OCI-LY1 (cell line): Measurements from ENCODE around the gene JMJD4.
"Not testable (repeated sequence)": the region's sequence is repeated elsewhere in the genome, so short reads cannot be mapped to it uniquely, and the experiment has no call there.

Experiments
- H2AFZ ChIP-seq: fragments of 200-600 bp; sonication (generic), shearing (Covaris generic); 2 replicates; pipeline ENCODE4 v1.6.0; 2014; ENCODE audit warnings: antibody characterized with exemption, mild to moderate bottlenecking, low read length
- H3F3A ChIP-seq: fragments of 200-600 bp; sonication (generic), shearing (Covaris generic); 2 replicates; pipeline ENCODE4 v1.6.0; 2014; ENCODE audit warnings: mild to moderate bottlenecking, antibody characterized with exemption, low read length, moderate library complexity; ENCODE audit not compliant: insufficient read depth
- H3K27ac ChIP-seq: fragments of 200-600 bp; sonication (generic); 2 replicates; pipeline ENCODE4 v1.5.1; 2014; ENCODE audit warnings: low read length, mixed run types, mild to moderate bottlenecking, low read depth; ENCODE audit not compliant: poor library complexity, severe bottlenecking
- H3K27me3 ChIP-seq: fragments of 200-600 bp; sonication (generic); 2 replicates; pipeline ENCODE4 v1.6.0; 2014; ENCODE audit warnings: antibody characterized with exemption, mild to moderate bottlenecking, low read length, moderate library complexity; ENCODE audit not compliant: insufficient read depth
- H3K36me3 ChIP-seq: fragments of 200-600 bp; sonication (generic); 2 replicates; pipeline ENCODE4 v1.6.1; 2014; ENCODE audit warnings: mild to moderate bottlenecking, antibody characterized with exemption, low read length, moderate library complexity, mixed read lengths; ENCODE audit not compliant: insufficient read depth
- H3K4me1 ChIP-seq: fragments of 200-600 bp; sonication (generic); 2 replicates; pipeline ENCODE4 v1.5.1; 2014; ENCODE audit warnings: mild to moderate bottlenecking, low read length, moderate library complexity; ENCODE audit not compliant: insufficient read depth, severe bottlenecking
- H3K4me2 ChIP-seq: fragments of 200-600 bp; sonication (generic), shearing (Covaris generic); 2 replicates; pipeline ENCODE4 v1.6.1; 2014; ENCODE audit warnings: low read length
- H3K4me3 ChIP-seq: fragments of 200-600 bp; sonication (generic); 2 replicates; pipeline ENCODE4 v1.5.1; 2014; ENCODE audit warnings: low read length, low read depth, mild to moderate bottlenecking, mixed read lengths; ENCODE audit not compliant: poor library complexity, severe bottlenecking
- H3K79me2 ChIP-seq: fragments of 200-600 bp; shearing (Covaris generic); 2 replicates; pipeline ENCODE4 v1.6.1; 2016; ENCODE audit warnings: mixed run types, low read length, mixed read lengths; ENCODE audit not compliant: insufficient read depth
- H3K9ac ChIP-seq: fragments of 200-600 bp; sonication (generic), shearing (Covaris generic); 2 replicates; pipeline ENCODE4 v1.6.1; 2014; ENCODE audit warnings: mild to moderate bottlenecking, low read length, mixed read lengths
- H3K9me2 ChIP-seq: fragments of 200-600 bp; sonication (generic), shearing (Covaris generic); 2 replicates; pipeline ENCODE4 v1.6.1; 2014; ENCODE audit warnings: low read depth, mild to moderate bottlenecking, low read length, mixed read lengths
- H3K9me3 ChIP-seq: fragments of 200-600 bp; shearing (Covaris generic); 2 replicates; pipeline ENCODE4 v1.6.1; 2014; ENCODE audit warnings: low read length, mixed read lengths
- H4K20me1 ChIP-seq: fragments of 200-600 bp; sonication (generic), shearing (Covaris generic); 2 replicates; pipeline ENCODE4 v1.6.0; 2016; ENCODE audit warnings: mild to moderate bottlenecking, low read length; ENCODE audit not compliant: insufficient read depth
- CTCF ChIP-seq: fragments of 200-600 bp; sonication (generic), shearing (Covaris generic); IDR thresholded peaks from 2 replicates; pipeline ENCODE4 v1.5.1; 2017; ENCODE audit warnings: mild to moderate bottlenecking, antibody characterized with exemption, low read length, moderate library complexity, mixed read lengths
- EZH2 ChIP-seq: fragments of 200-600 bp; sonication (generic), shearing (Covaris generic); IDR thresholded peaks from 2 replicates; pipeline ENCODE4 v1.8.0; 2017; ENCODE audit warnings: borderline replicate concordance, mixed run types, mild to moderate bottlenecking, antibody characterized with exemption, low read length, moderate library complexity, mixed read lengths

The JMJD4 gene

DNA sequence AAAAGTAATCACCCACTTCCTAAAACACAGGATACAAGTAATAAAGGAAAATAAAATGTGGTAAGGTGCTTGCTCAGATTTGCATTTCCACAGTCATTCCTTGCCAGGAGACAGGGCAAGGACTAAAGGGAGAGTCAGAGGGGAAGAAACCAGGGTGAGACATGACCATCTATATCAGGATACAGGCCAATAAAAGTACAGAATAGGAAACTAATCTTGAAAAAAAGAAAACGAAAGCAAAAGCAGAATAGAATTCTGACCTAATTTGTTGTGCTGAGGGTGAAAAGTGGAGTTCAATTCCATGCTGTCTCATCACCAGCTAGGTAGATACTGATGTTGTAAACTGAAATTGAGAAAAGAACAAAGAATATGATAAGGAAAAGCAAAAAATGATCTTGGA, 27.3 kb downstream of the JMJD4 start:
- Histone ChIP-seq H3K27ac (no peak overlapping the region), H4K20me1 (no peaks in the 10 kb centered on the region), H2AFZ (no peak overlapping the region), H3K79me2 (no peaks in the 10 kb centered on the region), H3K4me3 (no peak overlapping the region), H3K9me2 (no peaks in the 10 kb centered on the region), H3K9me3 (no peaks in the 10 kb centered on the region), H3K4me2 (no peak overlapping the region), H3K36me3 (no peaks in the 10 kb centered on the region), H3K9ac (no peak overlapping the region), H3K4me1 (no peaks in the 10 kb centered on the region), H3K27me3 (no peaks in the 10 kb centered on the region), H3F3A (no peaks in the 10 kb centered on the region)
- no peak for TF ChIP-seq EZH2

GRCh38 chr1:227701631-227702030, 33.5 kb downstream of the JMJD4 start:
- H3K4me3 ChIP-seq, H4K20me1 ChIP-seq, H3K9ac ChIP-seq, H2AFZ ChIP-seq, H3K9me3 ChIP-seq, H3K27me3 ChIP-seq, H3K9me2 ChIP-seq, H3F3A ChIP-seq, H3K36me3 ChIP-seq, H3K79me2 ChIP-seq, H3K27ac ChIP-seq, H3K4me2 ChIP-seq, H3K4me1 ChIP-seq: not testable (repeated sequence)

DNA sequence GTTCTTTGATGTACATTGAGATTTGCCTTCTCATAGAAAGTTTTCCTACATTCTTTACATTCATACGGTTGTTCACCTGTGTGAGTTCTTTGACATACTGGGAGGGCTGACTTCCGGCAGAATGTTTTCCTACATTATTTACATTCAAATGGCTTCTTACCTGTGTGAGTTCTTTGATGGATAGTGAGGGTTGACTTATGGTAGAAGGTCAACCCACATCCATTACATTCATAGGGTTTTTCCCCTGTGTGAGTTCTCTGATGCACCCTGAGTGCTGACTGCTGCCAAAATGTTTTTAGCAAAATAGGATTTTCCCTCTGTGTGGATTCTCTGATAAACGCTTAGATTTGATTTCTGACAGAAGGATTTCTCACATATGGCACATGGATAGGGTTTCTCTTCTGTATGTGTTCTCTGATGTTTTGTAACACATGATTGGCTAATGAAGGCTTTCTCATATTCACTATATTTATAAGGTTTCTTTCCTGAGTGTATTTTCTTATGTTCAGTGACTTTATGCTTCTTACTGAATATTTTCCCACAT, 37.7 kb downstream of the JMJD4 start:
- no peaks in the 10 kb centered on the region for H3K36me3 ChIP-seq
- no peaks in the 10 kb centered on the region for H3K9me2 ChIP-seq
- H3K9me3 ChIP-seq, result peaks cover 8% of the 10 kb centered on the region; the same call in 1 of the 2 replicates
- H3K4me3 ChIP-seq, result no peak overlapping the region
- H3K27me3 ChIP-seq, result no peaks in the 10 kb centered on the region
- no peak overlapping the region for H3K27ac ChIP-seq
- no peaks in the 10 kb centered on the region for H3K79me2 ChIP-seq
- no peaks in the 10 kb centered on the region for H3K4me1 ChIP-seq
- no peaks in the 10 kb centered on the region for H4K20me1 ChIP-seq
- TF ChIP-seq EZH2, result no peak
- TF ChIP-seq CTCF, result no peak
- no peak overlapping the region for H3K4me2 ChIP-seq
- no peak overlapping the region for H3K9ac ChIP-seq
- H3F3A ChIP-seq, result no peaks in the 10 kb centered on the region
- no peak overlapping the region for H2AFZ ChIP-seq

- no peaks in the 10 kb centered on the region for H3K36me3 ChIP-seq
- no peak overlapping the region for H3K4me2 ChIP-seq
- H3K79me2 ChIP-seq, result no peaks in the 10 kb centered on the region
These were observed 49.3 kb downstream of the JMJD4 start for GRCh38 chr1:227685807-227686206.

More at GRCh38 chr1:227685807-227686206, 49.3 kb downstream of the JMJD4 start:
- no peak overlapping the region for H3K4me3 ChIP-seq
- no peak for TF ChIP-seq CTCF
- TF ChIP-seq EZH2, result no peak
- H4K20me1 ChIP-seq, result no peaks in the 10 kb centered on the region
- H3K4me1 ChIP-seq, result no peaks in the 10 kb centered on the region
- H3K9me2 ChIP-seq, result no peaks in the 10 kb centered on the region
- H2AFZ ChIP-seq, result no peak overlapping the region
- H3K9ac ChIP-seq, result no peak overlapping the region
- H3K27ac ChIP-seq, result no peak overlapping the region
- no peaks in the 10 kb centered on the region for H3K27me3 ChIP-seq
- H3F3A ChIP-seq, result no peaks in the 10 kb centered on the region
- H3K9me3 ChIP-seq, result no peaks in the 10 kb centered on the region
